Smooth muscle cell (in vitro differentiated cells): ENCODE measurements around the gene AFAP1L1. TPM values are rescaled to one million over a fixed set of nuclear protein-coding genes. Genes with fewer than 3 reads are reported as not detected.

Experiments
- DNase-seq: peaks from one replicate; lab custom pipeline; 2025; ENCODE audit not compliant: unreplicated experiment; lab: John Stamatoyannopoulos, UW
- H2AFZ ChIP-seq: fragments of 200-600 bp; sonication (generic); 2 replicates; pipeline ENCODE4 v1.6.0; 2016; ENCODE audit warnings: antibody characterized with exemption, low read depth, mild to moderate bottlenecking
- H3F3A ChIP-seq: fragments of 200-600 bp; sonication (generic); 2 replicates; pipeline ENCODE4 v1.6.0; 2017; ENCODE audit warnings: antibody characterized with exemption, low read depth
- H3K27ac ChIP-seq: fragments of 200-600 bp; sonication (generic); 2 replicates; pipeline ENCODE4 v1.5.1; 2016; ENCODE audit warnings: low read depth, mild to moderate bottlenecking
- H3K27me3 ChIP-seq: fragments of 200-600 bp; sonication (generic); 2 replicates; pipeline ENCODE4 v1.6.1; 2016; ENCODE audit warnings: low read depth, mild to moderate bottlenecking
- H3K36me3 ChIP-seq: fragments of 200-600 bp; sonication (generic); 2 replicates; pipeline ENCODE4 v1.5.1; 2016; ENCODE audit warnings: low read depth
- H3K4me1 ChIP-seq: fragments of 200-600 bp; sonication (generic); 2 replicates; pipeline ENCODE4 v1.5.1; 2016; ENCODE audit warnings: low read depth
- H3K4me2 ChIP-seq: fragments of 200-600 bp; sonication (generic); 2 replicates; pipeline ENCODE4 v1.6.0; 2016; ENCODE audit warnings: mild to moderate bottlenecking
- H3K4me3 ChIP-seq: fragments of 200-600 bp; sonication (generic); 2 replicates; pipeline ENCODE4 v1.5.1; 2016; ENCODE audit warnings: mild to moderate bottlenecking
- H3K79me2 ChIP-seq: fragments of 200-600 bp; sonication (generic); 2 replicates; pipeline ENCODE4 v1.6.0; 2016; ENCODE audit warnings: low read depth, mild to moderate bottlenecking
- H3K9ac ChIP-seq: fragments of 200-600 bp; sonication (generic); 2 replicates; pipeline ENCODE4 v1.6.0; 2016; ENCODE audit warnings: low read depth
- H3K9me3 ChIP-seq: fragments of 200-600 bp; sonication (generic); replicated peaks from 2 replicates; pipeline ENCODE4 v1.5.1; 2016; ENCODE audit warnings: low read depth
- H4K20me1 ChIP-seq: fragments of 200-600 bp; sonication (generic); 2 replicates; pipeline ENCODE4 v1.6.0; 2016; ENCODE audit warnings: low read depth
- CTCF ChIP-seq: fragments of 200-600 bp; sonication (generic); IDR thresholded peaks from 2 replicates; pipeline ENCODE4 v1.5.1; 2017; ENCODE audit warnings: borderline replicate concordance, mild to moderate bottlenecking, antibody characterized with exemption; ENCODE audit not compliant: insufficient read depth, poor library complexity, severe bottlenecking
- WGBS: methylation state at CpG from one replicate; pipeline ENCODE4 v1.1.7; 2016; ENCODE audit warnings: low lambda C conversion rate; 5-methylcytosine and 5-hydroxymethylcytosine counted together
- polyA plus RNA-seq: library from polyadenylated mRNA; unstranded; fragments of >200 nt; fragmentation: Nextera tagmentation; extraction: Ambion mirVana; gene quantifications from 2 replicates; pipeline ENCODE4 v1.2.1, GENCODE V29; 2016
- total RNA-seq: library from RNA; depleted of rRNA; stranded (reverse); fragments of >200 nt; gene quantifications from 2 replicates; pipeline ENCODE4 v1.2.3, GENCODE V29; 2014

The AFAP1L1 gene
- total and polyA plus RNA-seq, 2 experiments from 2014 or later, result 0.59 to 2.3 TPM

DNA sequence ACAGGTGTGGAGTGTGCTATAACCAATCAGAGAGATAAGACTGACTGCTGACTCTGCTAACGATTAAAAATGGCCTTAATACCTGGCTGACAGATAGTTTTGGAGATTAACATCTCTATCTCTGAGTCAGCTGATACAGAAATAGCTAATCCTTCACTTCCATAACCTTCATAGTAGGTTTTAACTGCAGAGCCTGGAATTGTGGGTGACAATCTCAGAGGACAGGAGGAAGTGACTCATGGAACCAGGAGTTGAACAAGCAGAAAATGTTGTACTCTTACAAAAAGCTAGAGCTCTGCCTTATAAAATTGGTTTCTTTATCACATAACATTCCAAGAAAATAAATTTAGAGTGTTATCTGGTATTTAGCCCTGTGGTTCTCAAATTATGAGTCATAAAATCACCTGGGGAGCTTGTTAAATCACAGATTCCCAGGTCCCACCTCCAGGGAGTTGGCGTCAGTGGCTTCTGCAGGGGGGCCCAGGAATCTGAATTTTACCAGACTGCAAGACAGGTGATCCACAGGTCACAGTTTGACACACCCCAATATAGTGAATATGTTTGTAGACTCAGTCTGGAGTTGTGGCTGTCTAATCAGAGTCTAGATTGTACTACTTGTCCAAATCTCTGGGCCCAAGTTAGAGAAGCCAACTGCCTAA lies 44.4 kb upstream of the AFAP1L1 start:
- no peak overlapping the region for H3K4me3 ChIP-seq
- no peak for TF ChIP-seq CTCF
- H4K20me1 ChIP-seq, result no peaks in the 10 kb centered on the region
- no peak for DNase-seq
- H3K27me3 ChIP-seq, result peaks cover 15% of the 10 kb centered on the region
- H3K9me3 ChIP-seq, result no peaks in the 10 kb centered on the region
- no peaks in the 10 kb centered on the region for H3K36me3 ChIP-seq
- H3K27ac ChIP-seq, result no peak overlapping the region
- H3F3A ChIP-seq, result no peaks in the 10 kb centered on the region
- no peaks in the 10 kb centered on the region for H3K4me1 ChIP-seq
- 42% methylated on average over 2 of the region's 2 CpGs for WGBS
- no peak overlapping the region for H2AFZ ChIP-seq
- no peak overlapping the region for H3K9ac ChIP-seq
- H3K4me2 ChIP-seq, result peak overlapping the region; percentile 2
- H3K79me2 ChIP-seq, result no peaks in the 10 kb centered on the region

- no peaks in the 10 kb centered on the region for H3K36me3 ChIP-seq
- H3F3A ChIP-seq, result no peaks in the 10 kb centered on the region
- no peaks in the 10 kb centered on the region for H3K4me1 ChIP-seq
- H3K79me2 ChIP-seq, result no peaks in the 10 kb centered on the region
- peak overlapping the region; percentile 27 for H3K4me2 ChIP-seq
- DNase-seq, result no peak
- H3K4me3 ChIP-seq, result no peak overlapping the region
- H4K20me1 ChIP-seq, result no peaks in the 10 kb centered on the region
- H3K27me3 ChIP-seq, result peaks cover 28% of the 10 kb centered on the region
- TF ChIP-seq CTCF, result peak; percentile 62
- H3K9me3 ChIP-seq, result no peaks in the 10 kb centered on the region
- H2AFZ ChIP-seq, result no peak overlapping the region
- no peak overlapping the region for H3K9ac ChIP-seq
- WGBS, result 58% methylated on average over 5 of the region's 5 CpGs
- H3K27ac ChIP-seq, result no peak overlapping the region
Observed at GRCh38 chr5:149228618-149229297, 42.9 kb upstream of the AFAP1L1 start.

- Histone ChIP-seq H3K9me3 (no peaks in the 10 kb centered on the region), H3K79me2 (no peaks in the 10 kb centered on the region), H3K27me3 (peaks cover 35% of the 10 kb centered on the region), H3K4me1 (no peaks in the 10 kb centered on the region), H4K20me1 (no peaks in the 10 kb centered on the region), H3K27ac (no peak overlapping the region), H3K9ac (no peak overlapping the region), H3K4me2 (no peak overlapping the region), H3K4me3 (no peak overlapping the region), H2AFZ (no peak overlapping the region), H3K36me3 (no peaks in the 10 kb centered on the region), H3F3A (no peaks in the 10 kb centered on the region)
- no peak for TF ChIP-seq CTCF
- 67% methylated on average over 6 of the region's 6 CpGs for WGBS
- DNase-seq, result no peak
Observed at GRCh38 chr5:149229298-149229937, 42.2 kb upstream of the AFAP1L1 start.
